T1000 (cell line): ENCODE measurements around the gene NKD1.

Experiments
- DNase-seq: peaks from one replicate; lab custom pipeline; 2025; ENCODE audit warnings: mixed read lengths; lab: John Stamatoyannopoulos, UW

The NKD1 gene

DNA sequence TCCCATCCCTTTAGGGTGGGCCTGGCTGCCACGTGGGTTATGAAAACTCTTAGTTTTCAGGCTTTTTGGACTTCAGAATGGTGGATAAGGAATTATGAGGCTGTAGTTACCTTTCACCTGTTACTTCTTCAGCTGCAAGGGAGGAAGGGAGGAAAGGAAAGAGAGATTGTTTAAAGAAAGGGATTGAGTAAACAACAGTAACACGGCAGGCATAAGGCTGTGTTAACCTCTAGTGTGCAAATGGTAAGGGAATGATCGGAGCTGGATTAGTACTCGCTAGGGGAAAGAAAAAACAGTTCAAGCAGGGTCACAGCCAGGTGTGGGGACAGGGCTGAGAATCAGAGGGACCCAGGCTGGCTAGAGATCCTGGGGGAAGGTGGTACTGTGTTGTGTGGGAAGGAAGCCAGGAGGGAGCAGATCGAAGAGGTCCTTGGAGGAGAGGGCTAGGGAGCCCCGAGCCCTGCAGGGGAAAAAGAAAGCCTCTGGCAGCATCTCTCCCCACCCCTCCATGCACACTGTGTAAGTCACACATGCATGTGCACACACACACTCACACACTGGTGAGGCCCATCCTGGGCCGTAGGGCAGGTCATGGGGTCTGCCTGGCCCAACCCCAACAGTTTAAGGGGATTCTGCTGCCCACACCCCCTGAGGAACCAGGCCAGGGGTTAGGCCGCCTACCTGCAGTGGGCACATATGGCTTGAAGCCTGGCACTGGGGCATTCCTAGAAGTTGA lies 83.2 kb downstream of the NKD1 start:
- no peak for DNase-seq

DNA sequence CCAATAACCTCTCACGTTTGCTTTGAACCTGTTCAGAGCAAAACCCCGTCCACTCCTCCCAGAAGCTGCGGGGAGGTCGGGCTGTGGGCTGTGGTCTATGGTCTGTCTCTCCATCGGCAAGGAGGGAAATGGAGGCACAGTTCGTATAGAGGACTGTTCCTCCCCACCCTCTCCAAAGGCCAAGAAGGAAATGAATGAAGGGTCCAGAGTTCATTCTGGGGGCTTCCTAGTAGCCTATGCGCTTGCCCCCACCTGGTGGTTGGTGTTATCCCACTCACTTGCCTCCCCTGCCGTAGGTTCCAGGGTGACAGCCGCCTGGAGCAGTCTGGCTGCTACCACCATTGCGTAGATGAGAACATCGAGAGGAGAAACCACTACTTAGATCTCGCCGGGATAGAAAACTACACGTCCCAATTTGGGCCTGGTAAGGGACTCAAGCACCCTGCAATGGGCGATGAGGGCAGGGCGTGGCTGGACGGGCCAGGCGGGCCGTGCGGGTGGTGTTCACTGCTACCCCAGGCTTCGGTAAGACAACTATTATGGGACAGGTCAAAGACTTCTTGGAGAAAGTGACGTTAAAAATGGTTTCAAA lies 83.9 kb downstream of the NKD1 start:
- DNase-seq = no peak

DNA sequence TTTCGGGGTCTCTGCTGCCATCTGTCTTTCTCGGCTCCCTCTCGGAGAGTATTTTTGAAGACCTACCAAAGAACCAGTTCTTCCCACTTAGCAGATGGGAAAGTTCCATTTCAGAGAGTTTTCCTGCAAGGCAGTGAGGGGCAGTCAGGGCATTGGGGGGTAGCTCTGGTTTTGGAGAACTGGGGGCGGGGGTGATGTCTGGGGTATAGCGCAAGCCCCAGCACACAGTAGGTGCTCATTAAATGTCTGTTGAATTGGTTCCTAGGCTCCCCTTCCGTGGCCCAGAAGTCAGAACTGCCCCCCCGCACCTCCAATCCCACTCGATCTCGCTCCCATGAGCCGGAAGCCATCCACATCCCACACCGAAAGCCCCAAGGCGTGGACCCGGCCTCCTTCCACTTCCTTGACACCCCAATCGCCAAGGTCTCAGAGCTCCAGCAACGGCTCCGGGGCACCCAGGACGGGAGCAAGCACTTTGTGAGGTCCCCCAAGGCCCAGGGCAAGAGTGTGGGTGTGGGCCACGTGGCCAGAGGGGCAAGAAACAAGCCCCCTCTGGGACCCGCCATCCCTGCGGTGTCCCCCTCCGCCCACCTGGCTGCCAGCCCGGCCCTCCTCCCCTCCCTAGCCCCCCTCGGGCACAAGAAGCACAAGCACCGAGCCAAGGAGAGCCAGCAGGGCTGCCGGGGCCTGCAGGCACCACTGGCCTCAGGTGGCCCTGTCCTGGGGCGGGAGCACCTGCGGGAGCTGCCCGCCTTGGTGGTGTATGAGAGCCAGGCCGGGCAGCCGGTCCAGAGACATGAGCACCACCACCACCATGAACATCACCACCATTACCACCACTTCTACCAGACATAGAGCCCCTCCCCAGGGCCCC lies 85.0 kb downstream of the NKD1 start:
- no peak for DNase-seq

DNA sequence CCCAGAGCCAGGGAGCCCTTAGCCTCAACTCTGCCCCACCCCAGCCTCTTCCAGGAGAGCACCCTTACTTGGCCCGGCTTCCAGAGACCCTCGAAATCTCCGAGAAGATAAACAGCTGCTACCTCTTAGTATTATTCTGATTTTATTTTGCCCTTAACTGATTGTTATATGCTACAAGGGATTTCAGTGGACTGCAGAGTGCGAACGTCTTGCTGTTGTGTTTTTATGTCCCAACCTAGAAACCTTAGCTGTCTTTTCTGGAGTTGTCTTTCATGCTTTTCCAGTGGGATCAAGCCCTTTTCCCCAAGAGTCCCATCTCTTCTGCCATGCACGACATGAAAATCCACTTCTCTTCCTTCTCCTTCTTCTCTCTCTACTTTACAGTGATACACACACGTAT lies 85.9 kb downstream of the NKD1 start:
- DNase-seq = no peak

GRCh38 chr16:50634947-50635346 lies 86.8 kb downstream of the NKD1 start:
- DNase-seq = no peak

GRCh38 chr16:50635505-50636392 lies 87.6 kb downstream of the NKD1 start:
- DNase-seq = no peak

DNA sequence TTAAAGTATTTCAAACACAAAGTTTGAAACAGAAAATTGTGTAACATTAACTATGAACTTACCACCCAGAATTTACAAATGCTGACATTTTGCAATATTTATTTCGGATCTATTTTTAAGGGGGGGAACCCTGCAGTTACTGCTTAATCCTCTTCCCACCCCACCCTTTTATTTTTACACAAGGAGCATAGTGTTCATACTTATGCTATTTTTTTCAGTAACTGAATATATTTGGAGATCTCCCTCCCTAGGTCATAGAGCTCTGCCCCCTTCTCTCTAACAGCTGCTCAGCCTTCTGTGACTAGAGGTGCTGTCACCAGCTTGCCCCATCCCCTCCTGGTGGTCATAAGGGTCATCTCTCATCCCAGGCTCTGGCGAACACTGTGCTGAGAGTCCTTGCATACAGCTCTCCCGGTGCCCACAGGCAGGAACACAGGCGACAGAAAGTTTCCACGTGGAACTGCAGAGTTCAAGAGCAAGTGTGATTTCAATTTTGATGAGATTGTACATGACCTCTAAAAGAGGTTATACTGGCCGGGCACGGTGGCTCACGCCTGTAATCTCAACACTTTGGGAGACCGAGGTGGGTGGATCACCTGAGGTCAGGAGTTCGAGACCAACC lies 88.7 kb downstream of the NKD1 start:
- DNase-seq = no peak

GRCh38 chr16:50637716-50638602 lies 89.8 kb downstream of the NKD1 start:
- no peak for DNase-seq

DNA sequence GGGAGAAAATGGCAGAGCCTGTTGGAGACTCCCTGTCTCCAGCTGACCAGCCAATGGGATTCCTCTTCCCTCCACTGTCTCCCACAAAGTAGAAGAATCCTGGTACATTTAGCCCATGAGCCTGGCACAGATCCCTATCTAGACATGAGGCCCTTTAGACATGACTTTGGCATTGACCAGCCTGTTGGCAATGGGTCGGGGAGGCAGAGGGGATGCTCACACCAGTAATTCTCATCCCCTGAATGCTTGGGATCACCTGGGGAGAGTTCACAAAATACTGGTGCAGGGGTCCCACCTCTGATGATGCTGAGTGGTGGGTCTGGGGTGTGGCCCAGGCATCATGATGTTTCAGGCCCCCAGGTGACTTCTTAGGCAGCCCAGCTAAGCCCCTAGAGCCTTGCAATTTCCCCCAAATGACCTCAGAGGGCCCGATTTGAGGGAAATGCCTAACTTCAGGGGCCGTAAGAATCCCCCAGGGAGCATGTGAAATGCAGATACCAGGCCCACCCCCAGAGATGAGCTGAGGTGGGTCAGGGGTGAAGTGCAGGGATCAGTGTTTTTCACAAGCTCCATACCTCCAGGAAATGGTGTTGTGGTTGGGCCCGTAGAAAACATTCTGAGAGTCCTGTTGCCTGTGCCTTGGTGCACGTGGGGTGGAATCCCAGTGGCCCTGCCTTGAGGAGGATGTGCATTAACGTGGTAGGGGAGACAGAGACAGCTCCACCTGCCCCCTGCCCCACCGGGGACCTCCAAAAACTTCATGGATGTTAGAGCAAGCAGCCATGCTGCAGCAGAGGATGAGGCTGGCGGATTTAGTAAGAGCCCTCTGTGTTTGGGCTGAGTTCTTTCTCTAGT lies 90.8 kb downstream of the NKD1 start:
- no peak for DNase-seq

GRCh38 chr16:50640391-50640790 lies 92.2 kb downstream of the NKD1 start:
- no peak for DNase-seq

GRCh38 chr16:50640919-50641817 lies 93.0 kb downstream of the NKD1 start:
- no peak for DNase-seq

GRCh38 chr16:50641818-50642187 lies 93.6 kb downstream of the NKD1 start:
- DNase-seq = no peak

DNA sequence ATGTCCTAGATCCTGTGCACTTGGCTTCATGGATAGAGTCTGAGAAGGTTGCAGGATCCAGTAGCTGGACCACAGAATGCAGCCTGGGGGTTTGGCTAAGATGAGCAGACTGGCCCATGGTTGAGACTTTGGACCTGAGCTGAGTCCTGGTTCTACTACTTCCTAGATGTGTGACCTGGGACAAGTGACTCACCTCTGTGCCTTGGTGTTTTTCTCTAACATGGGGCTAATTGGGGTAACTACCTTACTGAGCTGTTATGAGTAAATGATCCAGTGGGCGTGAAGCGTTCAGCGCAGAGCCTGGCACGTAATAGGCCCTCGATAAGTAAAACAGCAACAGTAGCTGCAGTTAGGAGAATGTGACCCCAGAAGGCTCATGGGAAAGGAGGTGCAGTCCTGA lies 94.2 kb downstream of the NKD1 start:
- DNase-seq = no peak

GRCh38 chr16:50643192-50643591 lies 95.0 kb downstream of the NKD1 start:
- DNase-seq = no peak

DNA sequence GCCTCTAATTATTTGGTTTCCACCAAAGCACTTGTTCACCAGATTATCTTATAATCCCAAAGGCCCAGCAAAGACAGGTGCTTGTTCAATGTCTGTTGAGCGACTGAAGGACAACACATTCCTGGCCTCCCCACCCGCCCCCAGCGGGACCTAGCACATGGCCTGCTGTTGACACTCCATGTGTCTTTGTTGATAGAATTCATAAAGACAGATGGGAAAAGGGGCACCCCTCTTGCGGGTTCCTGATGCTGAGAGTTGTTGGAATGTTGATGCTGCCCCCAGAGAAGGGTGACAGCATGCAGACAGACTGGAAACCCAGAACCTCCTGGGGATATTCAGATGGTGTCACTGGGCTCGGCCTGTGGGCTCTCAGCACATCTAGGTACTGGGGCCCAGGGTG lies 96.0 kb downstream of the NKD1 start:
- DNase-seq = no peak

GRCh38 chr16:50644729-50645128 lies 96.5 kb downstream of the NKD1 start:
- DNase-seq = no peak

- no peak for DNase-seq
Measured at GRCh38 chr16:50645563-50646220, 97.5 kb downstream of the NKD1 start.

- DNase-seq = no peak
Measured at GRCh38 chr16:50646345-50646744, 98.1 kb downstream of the NKD1 start.
